ENCODE measurements around the gene CHI3L2. TPM values are rescaled to one million over a fixed set of nuclear protein-coding genes. Genes with fewer than 3 reads are reported as not detected.

CHI3L2 gene
- total and polyA plus RNA-seq, 2 of the 13 experiments (the other 11 are each of a cell fraction or from before 2014, with no cell fraction given): 0.46 to 1.7 TPM

- in situ Hi-C loops (cut with HindIII; ENCODE audit: extremely low pct_ligation_motif_present, low pct_unique_long_range_greater_than_20kb): no loop called here
- intact Hi-C loops (cut with micrococcal nuclease; ENCODE audit: unreplicated experiment): no loop called here
- H3K36me3 ChIP-seq (replicated peaks in 1 of 2; ENCODE audit: control insufficient read depth in 1 of 2, insufficient read depth in 2 of 2, low read length in 2 of 2): no peaks in the 10 kb centered on the region
- no peak overlapping the region for H3K27ac ChIP-seq (ENCODE audit: extremely low read length, insufficient read depth, low read length)
- H3K79me2 ChIP-seq (ENCODE audit: insufficient read depth, low read length): no peaks in the 10 kb centered on the region
- no TSS peak for BruUV-seq (replicated peaks)
- TF ChIP-seq ZNF577 (CRISPR knock-in tag; IDR thresholded peaks at IDR 0.05; ENCODE audit: borderline replicate concordance, low read depth) (no peak), ZNF18 (CRISPR knock-in tag; IDR thresholded peaks at IDR 0.05; ENCODE audit: insufficient replicate concordance) (no peak), ZNF678 (CRISPR knock-in tag; IDR thresholded peaks at IDR 0.05) (no peak), STAT5B (CRISPR knock-in tag; IDR thresholded peaks at IDR 0.05) (no peak), REST (IDR thresholded peaks at IDR 0.05; ENCODE audit: borderline replicate concordance in 1 of 2, low read depth in 1 of 2, low read length in 2 of 2) (no peak), ONECUT2 (CRISPR knock-in tag; IDR thresholded peaks at IDR 0.05) (no peak), MIER2 (CRISPR knock-in tag; IDR thresholded peaks at IDR 0.05) (no peak), ZNF598 (CRISPR knock-in tag; IDR thresholded peaks at IDR 0.05; ENCODE audit: borderline replicate concordance) (no peak), ZNF513 (CRISPR knock-in tag; conservative IDR thresholded peaks at IDR 0.05) (no peak), TBP (CRISPR knock-in tag; IDR thresholded peaks at IDR 0.05) (no peak)
- H3K4me1 ChIP-seq (ENCODE audit: insufficient read depth, low read length): peaks cover 81% of the 10 kb centered on the region
- WGBS (ENCODE audit: low lambda C conversion rate): 94% methylated on average over 3 of the region's 3 CpGs
- H3K4me2 ChIP-seq (ENCODE audit: low read depth, low read length): no peak overlapping the region
- ChIA-PET CTCF (ENCODE audit: low intra/inter-chr PET ratio, low total read pairs) (no interaction called here), POLR2A (no interaction called here)
- DNase-seq (ENCODE audit: low spot score) (no peak), FAIRE-seq (no peak), ATAC-seq (no peak)
- no peak overlapping the region for H3K9ac ChIP-seq (ENCODE audit: insufficient read depth, low read depth, low read length)
- H3K9me3 ChIP-seq (ENCODE audit: low read length): no peaks in the 10 kb centered on the region
- H3K4me3 ChIP-seq (replicated peaks in 1 of 3; ENCODE audit: insufficient read depth in 1 of 3, low read depth in 2 of 3, low read length in 3 of 3): no peak overlapping the region
- H3K27me3 ChIP-seq (ENCODE audit: control insufficient read depth in 1 of 2, insufficient read depth in 2 of 2, low read length in 2 of 2): no peaks in the 10 kb centered on the region
- H2AFZ ChIP-seq (ENCODE audit: low read length): no peak overlapping the region
- no peaks in the 10 kb centered on the region for H4K20me1 ChIP-seq (ENCODE audit: insufficient read depth, low read length)
Measured at GRCh38 chr1:111234866-111235265, 7.4 kb downstream of the CHI3L2 start.

Data from HepG2 (cell line).